Endothelial cell of umbilical vein (primary cell): ENCODE measurements around the gene ZBTB7C. TPM values are rescaled to one million over a fixed set of nuclear protein-coding genes. Genes with fewer than 3 reads are reported as not detected.

Source experiments
- BruUV-seq: library from RNA; stranded (reverse); fragments of 400-500 nt; replicated peaks from 2 replicates; lab custom pipeline; 2021; lab: Mats Ljungman, UMichigan
- CTCF ChIA-PET: fragments of 300-600, 350-600 bp; sonication (Branson Sonifier 250); formaldehyde crosslinking; loops from one replicate; lab custom pipeline; 2021; ENCODE audit warnings: antibody characterized with exemption, inconsistent platforms; lab: Charles Lee
- POLR2A ChIA-PET: fragments of 300-600, 350-600 bp; sonication (Branson Sonifier 250); formaldehyde crosslinking; loops from one replicate; lab custom pipeline; 2021; ENCODE audit warnings: antibody characterized with exemption, inconsistent platforms; lab: Charles Lee
- DNase-seq: peaks from one replicate; pipeline ENCODE4 v3.0.0-alpha.2; 2011; ENCODE audit warnings: low read depth, low spot score
- FAIRE-seq: peaks from 2 replicates; lab custom pipeline; 2011; peaks lifted over from hg19 to GRCh38; lab: Jason Lieb, UNC
- H2AFZ ChIP-seq: 2 replicates; pipeline ENCODE4 v1.6.0; 2012; ENCODE audit warnings: low read depth, low read length, control low read depth, inconsistent platforms
- H3K27ac ChIP-seq: 2 replicates; pipeline ENCODE4 v1.5.1; 2011; ENCODE audit warnings: low read depth, mild to moderate bottlenecking, control low read depth, low read length, moderate library complexity; ENCODE audit not compliant: insufficient read depth
- H3K27me3 ChIP-seq, 2 experiments: 2 replicates each; pipeline versions ENCODE4 v1.6.0 to v1.6.1; 2011; ENCODE audit warnings: low read length in 2 of 2, mixed read lengths in 1 of 2; ENCODE audit not compliant: control insufficient read depth in 2 of 2, insufficient read depth in 2 of 2
- H3K36me3 ChIP-seq, 2 experiments: 2 replicates in 1 of 2; 3 replicates in 1 of 2; pipeline ENCODE4 v1.5.1; 2011; ENCODE audit warnings: low read length in 2 of 2, mild to moderate bottlenecking in 1 of 2, moderate library complexity in 1 of 2; ENCODE audit not compliant: control insufficient read depth in 2 of 2, insufficient read depth in 2 of 2; ENCODE audit errors: extremely low read depth in 1 of 2
- H3K4me1 ChIP-seq: 3 replicates; pipeline ENCODE4 v1.5.1; 2011; ENCODE audit warnings: mild to moderate bottlenecking, low read length; ENCODE audit not compliant: control insufficient read depth, insufficient read depth; ENCODE audit errors: extremely low read depth
- H3K4me2 ChIP-seq: 2 replicates; pipeline ENCODE4 v1.6.1; 2011; ENCODE audit warnings: low read length, control low read depth, mixed read lengths; ENCODE audit not compliant: insufficient read depth
- H3K4me3 ChIP-seq, 3 experiments: fragments of 200-600 bp in 1 of 3; sonication (generic), shearing (Covaris generic) in 1 of 3; replicated peaks in 1 of 3; 2 replicates each; pipeline ENCODE4 v1.5.1; 2011 to 2016; ENCODE audit warnings: control low read depth in 3 of 3, low read length in 3 of 3, mild to moderate bottlenecking in 2 of 3, inconsistent platforms in 1 of 3, low read depth in 1 of 3, moderate library complexity in 1 of 3; ENCODE audit not compliant: insufficient read depth in 1 of 3
- H3K79me2 ChIP-seq: 2 replicates; pipeline ENCODE4 v1.6.0; 2012; ENCODE audit warnings: low read length, inconsistent platforms; ENCODE audit not compliant: control insufficient read depth, insufficient read depth
- H3K9ac ChIP-seq: replicated peaks from 2 replicates; pipeline ENCODE3; 2011; ENCODE audit warnings: low read length, control low read depth; ENCODE audit not compliant: insufficient read depth; ENCODE audit errors: extremely low read depth
- H3K9me1 ChIP-seq: replicated peaks from 3 replicates; pipeline ENCODE4 v1.6.0; 2011; ENCODE audit warnings: mild to moderate bottlenecking, low read length; ENCODE audit not compliant: control insufficient read depth, insufficient read depth; ENCODE audit errors: extremely low read depth
- H3K9me3 ChIP-seq: replicated peaks from 2 replicates; pipeline ENCODE4 v1.5.1; 2012; ENCODE audit warnings: low read length, inconsistent platforms; ENCODE audit not compliant: control insufficient read depth, insufficient read depth
- H4K20me1 ChIP-seq: replicated peaks from 2 replicates; pipeline ENCODE3; 2011; ENCODE audit warnings: mild to moderate bottlenecking, low read length; ENCODE audit not compliant: control insufficient read depth, insufficient read depth; ENCODE audit errors: extremely low read depth
- CTCF ChIP-seq, 2 donors: IDR thresholded peaks; 1 replicate in 1 of 2; 2 replicates in 1 of 2; pipeline ENCODE4 v1.5.1; 2011; ENCODE audit warnings: low read length in 2 of 2, mild to moderate bottlenecking in 2 of 2, moderate library complexity in 2 of 2, control low read depth in 1 of 2, inconsistent platforms in 1 of 2, low read depth in 1 of 2; ENCODE audit not compliant: insufficient read depth in 1 of 2; ENCODE audit errors: extremely low read depth in 1 of 2
- EZH2 ChIP-seq: IDR thresholded peaks from 2 replicates; pipeline ENCODE4 v1.6.1; 2012; ENCODE audit warnings: borderline replicate concordance, low read depth, mild to moderate bottlenecking, moderate library complexity, low read length, inconsistent platforms; ENCODE audit not compliant: severe bottlenecking
- FOS ChIP-seq: IDR thresholded peaks from 2 replicates; pipeline ENCODE4 v1.6.1; 2011; ENCODE audit warnings: mild to moderate bottlenecking, low read length, moderate library complexity, borderline replicate concordance; ENCODE audit not compliant: insufficient read depth
- GATA2 ChIP-seq: IDR thresholded peaks from 2 replicates; pipeline ENCODE4 v1.7.0; 2011; ENCODE audit warnings: low read depth, mild to moderate bottlenecking, moderate library complexity, mixed read lengths, low read length; ENCODE audit not compliant: insufficient read length, insufficient read depth
- JUN ChIP-seq: IDR thresholded peaks from 2 replicates; pipeline ENCODE4 v1.6.1; 2011; ENCODE audit warnings: borderline replicate concordance, low read depth; ENCODE audit not compliant: insufficient read length, insufficient read depth
- MAX ChIP-seq: IDR thresholded peaks from 2 replicates; pipeline ENCODE4 v1.6.1; 2011; ENCODE audit not compliant: insufficient read depth, insufficient read length
- MYC ChIP-seq: IDR thresholded peaks from one replicate; pipeline ENCODE4 v1.6.1; 2011; ENCODE audit warnings: mild to moderate bottlenecking, low read depth, low read length
- POLR2A ChIP-seq: IDR thresholded peaks from 2 replicates; pipeline ENCODE4 v1.6.1; 2012; ENCODE audit warnings: low read depth, mild to moderate bottlenecking, control low read depth, low read length
- POLR2AphosphoS5 ChIP-seq: IDR thresholded peaks from 2 replicates; pipeline ENCODE4 v1.6.1; 2012; ENCODE audit warnings: low read depth, mild to moderate bottlenecking, control low read depth, low read length, moderate library complexity; ENCODE audit not compliant: insufficient read depth
- dilution Hi-C: fragments of 300-500 bp; cut with MboI; formaldehyde crosslinking; loops from one replicate; pipeline ENCODE4 v1.15.0; 2019; ENCODE audit warnings: low sequenced_read_pairs; ENCODE audit not compliant: extremely low pct_ligation_motif_present
- intact Hi-C: fragments of 100-400 bp; cut with micrococcal nuclease; formaldehyde crosslinking; loops from one replicate; pipeline ENCODE4 v1.10.0; 2022
- polyA plus RNA-seq, 4 experiments: library from polyadenylated mRNA; depleted of rRNA in 3 of 4; stranded (reverse) in 3 of 4; unstranded in 1 of 4; fragments of >200 nt; gene quantifications; 2 replicates each; pipeline versions ENCODE4 v1.2.1 to v1.2.3, GENCODE V29; 2011 to 2012; ENCODE audit warnings: missing spikeins in 1 of 4
- total RNA-seq: library from RNA; stranded (reverse); gene quantifications from 2 replicates; pipeline ENCODE4 v1.2.3, GENCODE V29; 2021

Gene ZBTB7C
- total and polyA plus RNA-seq, 2 donors (not counting 3 experiments of a cell fraction or from before 2014, with no cell fraction given), result not detected

GRCh38 chr18:48019557-48020325, 389.4 kb downstream of the ZBTB7C start:
- intact Hi-C loops, result no loop called here
- Histone ChIP-seq H3K27ac (no peak overlapping the region), H3K4me2 (no peak overlapping the region), H3K4me1 (peaks cover 10% of the 10 kb centered on the region), H4K20me1 (no peaks in the 10 kb centered on the region), H3K36me3 (no peaks in the 10 kb centered on the region), H3K27me3 (peaks cover 3 to 29% of the 10 kb centered on the region in 2 experiments), H3K9ac (no peak overlapping the region), H3K9me3 (no peaks in the 10 kb centered on the region), H3K9me1 (no peaks in the 10 kb centered on the region), H3K79me2 (no peaks in the 10 kb centered on the region), H2AFZ (no peak overlapping the region), H3K4me3 (no peak overlapping the region)
- no peak for DNase-seq
- no peak for FAIRE-seq
- no TSS peak for BruUV-seq
- dilution Hi-C loops, result no loop called here
- no peak for TF ChIP-seq MAX
- no peak for TF ChIP-seq CTCF (IDR thresholded peaks at IDR 0.05; ENCODE audit: extremely low read depth in 1 of 2, insufficient read depth in 1 of 2, low read depth in 1 of 2, low read length in 2 of 2)
- no peak for TF ChIP-seq EZH2
- TF ChIP-seq POLR2A, result no peak
- no peak for TF ChIP-seq GATA2
- TF ChIP-seq JUN, result no peak
- TF ChIP-seq MYC, result no peak
- TF ChIP-seq POLR2AphosphoS5, result no peak
- no peak for TF ChIP-seq FOS
- CTCF ChIA-PET, result interaction anchor here (1.7 to 2.6 kb wide), 3 partner anchors 11 to 247 kb away, joined by 5 to 16 read pairs (median 14); no protein-coding TSS in a partner anchor
- POLR2A ChIA-PET, result no interaction called here
